ENCODE data around the gene SYNE1.

- TF ChIP-seq CTCF (IDR thresholded peaks at IDR 0.05) (no peak), POLR2A (IDR thresholded peaks at IDR 0.05) (no peak)
These were observed 456.6 kb downstream of the SYNE1 start for GRCh38 chr6:152180601-152181000.
